ENCODE results near the gene SLCO4A1.

DNA sequence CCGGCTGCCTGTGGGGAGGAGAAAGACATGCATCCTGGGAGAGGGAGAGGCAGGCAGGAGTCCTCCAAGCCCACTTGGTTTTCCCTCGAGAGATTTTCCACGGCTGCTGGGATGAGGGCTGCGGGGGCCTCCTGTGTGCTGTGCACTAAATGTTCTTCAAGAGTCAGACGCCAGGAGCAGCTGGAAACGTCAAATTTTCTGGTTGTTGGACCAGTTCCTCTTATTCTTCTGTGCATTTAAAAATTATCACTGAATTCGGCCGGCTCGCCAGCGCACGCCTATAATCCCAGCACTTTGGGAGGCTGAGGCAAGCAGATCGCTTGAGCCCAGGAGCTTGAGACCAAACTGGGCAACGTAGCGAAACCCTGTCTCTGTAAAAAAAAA is 33.6 kb downstream of the SLCO4A1 start:
- TF ChIP-seq, protein P1, sequence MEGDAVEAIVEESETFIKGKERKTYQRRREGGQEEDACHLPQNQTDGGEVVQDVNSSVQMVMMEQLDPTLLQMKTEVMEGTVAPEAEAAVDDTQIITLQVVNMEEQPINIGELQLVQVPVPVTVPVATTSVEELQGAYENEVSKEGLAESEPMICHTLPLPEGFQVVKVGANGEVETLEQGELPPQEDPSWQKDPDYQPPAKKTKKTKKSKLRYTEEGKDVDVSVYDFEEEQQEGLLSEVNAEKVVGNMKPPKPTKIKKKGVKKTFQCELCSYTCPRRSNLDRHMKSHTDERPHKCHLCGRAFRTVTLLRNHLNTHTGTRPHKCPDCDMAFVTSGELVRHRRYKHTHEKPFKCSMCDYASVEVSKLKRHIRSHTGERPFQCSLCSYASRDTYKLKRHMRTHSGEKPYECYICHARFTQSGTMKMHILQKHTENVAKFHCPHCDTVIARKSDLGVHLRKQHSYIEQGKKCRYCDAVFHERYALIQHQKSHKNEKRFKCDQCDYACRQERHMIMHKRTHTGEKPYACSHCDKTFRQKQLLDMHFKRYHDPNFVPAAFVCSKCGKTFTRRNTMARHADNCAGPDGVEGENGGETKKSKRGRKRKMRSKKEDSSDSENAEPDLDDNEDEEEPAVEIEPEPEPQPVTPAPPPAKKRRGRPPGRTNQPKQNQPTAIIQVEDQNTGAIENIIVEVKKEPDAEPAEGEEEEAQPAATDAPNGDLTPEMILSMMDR (IDR thresholded peaks at IDR 0.05), result no peak
- no peak for TF ChIP-seq POLR2A (IDR thresholded peaks at IDR 0.05)
